ENCODE data around the gene ANKRD36. TPM values are rescaled to one million over a fixed set of nuclear protein-coding genes. Genes with fewer than 3 reads are reported as not detected.
"Not testable (repeated sequence)": the region's sequence is repeated elsewhere in the genome, so short reads cannot be mapped to it uniquely, and the experiment has no call there.

ANKRD36 gene
- total and polyA plus RNA-seq, 2 of the 13 experiments (the other 11 are each of a cell fraction or from before 2014, with no cell fraction given), result 6.4 to 27.3 TPM

DNA sequence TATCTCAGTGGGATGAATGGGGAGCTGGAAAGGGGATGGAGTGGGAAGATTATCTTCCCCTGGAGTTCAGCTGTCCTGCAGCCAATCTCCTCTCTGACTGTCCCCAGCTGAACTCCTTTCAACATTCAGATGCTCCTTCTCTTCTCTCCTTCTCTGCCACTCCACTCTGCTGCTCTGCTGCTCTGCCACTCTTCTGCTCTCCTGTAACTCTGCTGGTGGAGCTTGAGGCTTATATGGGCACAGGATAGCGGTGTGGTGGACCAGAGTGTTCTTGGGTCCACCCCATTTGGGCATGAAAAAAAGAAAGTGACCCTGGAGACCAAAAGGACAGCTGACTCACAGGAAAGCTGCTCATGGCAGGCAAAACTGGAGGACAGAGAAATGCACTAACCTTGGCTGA, 44.9 kb upstream of the ANKRD36 start (continued):
- no peak for TF ChIP-seq YY1 (IDR thresholded peaks at IDR 0.05; ENCODE audit: insufficient read depth, insufficient replicate concordance, low read depth, low read length)

DNA sequence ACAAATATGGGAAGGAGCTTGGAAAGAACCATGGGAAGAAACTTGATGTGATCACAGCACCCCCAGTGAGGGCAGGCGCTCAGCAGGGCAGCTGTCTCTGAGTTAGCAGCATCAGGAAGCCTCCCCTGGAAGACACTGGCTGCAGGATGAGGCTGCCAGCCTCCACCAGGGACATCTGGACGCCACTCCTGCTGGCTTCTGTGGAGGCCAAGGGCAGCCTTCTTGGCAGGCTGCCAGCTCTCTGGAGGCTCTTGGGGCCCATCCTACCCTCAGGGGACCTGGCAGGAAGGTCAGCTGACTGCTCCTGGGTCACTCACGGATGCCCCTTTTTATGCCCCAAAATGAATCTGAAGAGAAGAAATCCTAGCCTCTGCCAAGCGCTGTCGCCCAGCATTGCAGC, 44.2 kb upstream of the ANKRD36 start:
- DNase-seq (ENCODE audit: low spot score); H4K20me1 ChIP-seq (ENCODE audit: insufficient read depth, low read length); intact Hi-C loops (cut with micrococcal nuclease; ENCODE audit: unreplicated experiment); H3K9ac ChIP-seq (ENCODE audit: insufficient read depth, low read depth, low read length); FAIRE-seq; H3K36me3 ChIP-seq (replicated peaks in 1 of 2; ENCODE audit: control insufficient read depth in 1 of 2, insufficient read depth in 2 of 2, low read length in 2 of 2); H3K79me2 ChIP-seq (ENCODE audit: insufficient read depth, low read length); H2AFZ ChIP-seq (ENCODE audit: low read length); CTCF ChIA-PET (ENCODE audit: low intra/inter-chr PET ratio, low total read pairs); BruUV-seq (replicated peaks); H3K9me3 ChIP-seq (ENCODE audit: low read length); H3K27ac ChIP-seq (ENCODE audit: extremely low read length, insufficient read depth, low read length); ATAC-seq; in situ Hi-C loops (cut with HindIII; ENCODE audit: extremely low pct_ligation_motif_present, low pct_unique_long_range_greater_than_20kb); H3K4me1 ChIP-seq (ENCODE audit: insufficient read depth, low read length); H3K4me3 ChIP-seq (replicated peaks in 1 of 3; ENCODE audit: insufficient read depth in 1 of 3, low read depth in 2 of 3, low read length in 3 of 3); H3K4me2 ChIP-seq (ENCODE audit: low read depth, low read length); POLR2A ChIA-PET; TF ChIP-seq LCORL (CRISPR knock-in tag; IDR thresholded peaks at IDR 0.05): not testable (repeated sequence)
- TF ChIP-seq LCORL (IDR thresholded peaks at IDR 0.05), result 0 out of 2 replicates have a peak, but pooled peaks have one; percentile 36
- 25% methylated on average over 4 of the region's 5 CpGs for WGBS (ENCODE audit: low lambda C conversion rate)
- H3K27me3 ChIP-seq (ENCODE audit: control insufficient read depth in 1 of 2, insufficient read depth in 2 of 2, low read length in 2 of 2), result peaks cover 0 to 13% of the 10 kb centered on the region in 2 experiments; a peak in 2 of 5 replicates

DNA sequence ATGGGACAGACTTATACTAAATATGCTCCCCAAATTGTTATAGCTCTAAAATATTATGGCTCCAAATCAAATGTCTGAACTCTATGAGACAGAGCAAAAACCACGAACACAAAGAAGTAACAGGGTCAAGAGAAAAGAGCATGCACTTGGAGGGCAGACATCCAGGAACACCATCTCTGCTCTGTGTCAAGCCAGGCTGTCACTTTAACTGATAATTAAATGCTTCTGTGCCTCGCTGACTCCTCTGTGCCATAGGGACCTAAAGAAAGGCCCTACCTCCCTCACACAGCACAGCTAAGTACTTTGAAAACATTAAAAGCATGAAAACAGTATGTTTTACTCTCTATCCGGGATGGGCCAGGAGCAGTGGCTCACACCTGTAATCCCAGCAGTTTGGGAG, 42.0 kb upstream of the ANKRD36 start:
- H3K4me2 ChIP-seq (ENCODE audit: low read depth, low read length); in situ Hi-C loops (cut with HindIII; ENCODE audit: extremely low pct_ligation_motif_present, low pct_unique_long_range_greater_than_20kb); BruUV-seq (replicated peaks); ATAC-seq; H3K4me3 ChIP-seq (replicated peaks in 1 of 3; ENCODE audit: insufficient read depth in 1 of 3, low read depth in 2 of 3, low read length in 3 of 3); H2AFZ ChIP-seq (ENCODE audit: low read length); H3K36me3 ChIP-seq (replicated peaks in 1 of 2; ENCODE audit: control insufficient read depth in 1 of 2, insufficient read depth in 2 of 2, low read length in 2 of 2); POLR2A ChIA-PET; DNase-seq (ENCODE audit: low spot score); intact Hi-C loops (cut with micrococcal nuclease; ENCODE audit: unreplicated experiment); H3K27ac ChIP-seq (ENCODE audit: extremely low read length, insufficient read depth, low read length); H3K9me3 ChIP-seq (ENCODE audit: low read length); H4K20me1 ChIP-seq (ENCODE audit: insufficient read depth, low read length); CTCF ChIA-PET (ENCODE audit: low intra/inter-chr PET ratio, low total read pairs); FAIRE-seq; H3K9ac ChIP-seq (ENCODE audit: insufficient read depth, low read depth, low read length); H3K79me2 ChIP-seq (ENCODE audit: insufficient read depth, low read length); H3K4me1 ChIP-seq (ENCODE audit: insufficient read depth, low read length): not testable (repeated sequence)
- peaks cover 0 to 13% of the 10 kb centered on the region in 2 experiments; a peak in 2 of 5 replicates for H3K27me3 ChIP-seq (ENCODE audit: control insufficient read depth in 1 of 2, insufficient read depth in 2 of 2, low read length in 2 of 2)
- under 1% methylated on average over 2 of the region's 3 CpGs for WGBS (ENCODE audit: low lambda C conversion rate)

DNA sequence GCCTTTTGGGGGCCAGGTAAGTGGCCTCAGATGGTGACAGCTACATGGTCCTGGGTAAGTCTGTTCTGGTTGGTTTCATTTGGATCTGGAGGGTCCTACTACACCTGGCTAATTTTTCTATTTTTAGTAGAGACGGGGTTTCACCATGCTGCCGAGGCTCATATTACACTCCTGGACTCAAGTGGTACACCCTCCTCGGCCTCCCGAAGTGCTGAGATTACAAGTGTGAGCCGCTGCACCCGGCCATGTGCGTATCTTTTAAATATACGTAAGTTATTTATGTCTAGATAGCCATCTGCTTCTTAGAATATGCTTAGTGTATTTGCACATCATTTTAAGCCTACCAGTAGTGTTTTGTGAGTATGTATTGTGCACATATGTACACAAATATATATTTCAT, 35.7 kb upstream of the ANKRD36 start:
- DNase-seq (ENCODE audit: low spot score); H3K9me3 ChIP-seq (ENCODE audit: low read length); BruUV-seq (replicated peaks); H2AFZ ChIP-seq (ENCODE audit: low read length); H3K4me3 ChIP-seq (replicated peaks in 1 of 3; ENCODE audit: insufficient read depth in 1 of 3, low read depth in 2 of 3, low read length in 3 of 3); intact Hi-C loops (cut with micrococcal nuclease; ENCODE audit: unreplicated experiment); ATAC-seq; H3K27ac ChIP-seq (ENCODE audit: extremely low read length, insufficient read depth, low read length); H4K20me1 ChIP-seq (ENCODE audit: insufficient read depth, low read length); H3K9ac ChIP-seq (ENCODE audit: insufficient read depth, low read depth, low read length); CTCF ChIA-PET (ENCODE audit: low intra/inter-chr PET ratio, low total read pairs); H3K36me3 ChIP-seq (replicated peaks in 1 of 2; ENCODE audit: control insufficient read depth in 1 of 2, insufficient read depth in 2 of 2, low read length in 2 of 2); in situ Hi-C loops (cut with HindIII; ENCODE audit: extremely low pct_ligation_motif_present, low pct_unique_long_range_greater_than_20kb); POLR2A ChIA-PET; H3K4me1 ChIP-seq (ENCODE audit: insufficient read depth, low read length); H3K27me3 ChIP-seq (ENCODE audit: control insufficient read depth in 1 of 2, insufficient read depth in 2 of 2, low read length in 2 of 2); H3K4me2 ChIP-seq (ENCODE audit: low read depth, low read length); H3K79me2 ChIP-seq (ENCODE audit: insufficient read depth, low read length); FAIRE-seq: not testable (repeated sequence)
- 28% methylated on average over 8 of the region's 8 CpGs for WGBS (ENCODE audit: low lambda C conversion rate)

DNA sequence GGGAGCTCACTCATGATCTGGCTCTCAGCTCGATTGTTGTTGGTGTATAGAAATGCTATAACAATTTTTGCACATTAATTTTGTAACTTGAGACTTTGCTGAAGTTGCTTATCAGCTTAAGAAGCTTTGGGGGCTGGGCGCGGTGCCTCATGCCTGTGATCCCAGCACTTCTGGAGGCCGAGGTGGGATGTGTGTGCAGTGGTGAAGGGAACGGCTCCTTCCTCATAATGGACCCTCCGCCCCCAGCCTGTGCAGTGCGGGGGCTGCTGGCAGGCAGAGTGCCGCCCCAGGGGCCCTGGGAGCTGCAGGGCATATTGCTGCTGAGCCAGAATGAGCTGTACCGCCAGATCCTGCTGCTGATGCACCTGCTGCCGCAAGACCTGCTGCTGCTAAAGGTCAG, 32.1 kb upstream of the ANKRD36 start:
- H3K9ac ChIP-seq (ENCODE audit: insufficient read depth, low read depth, low read length); H3K9me3 ChIP-seq (ENCODE audit: low read length); POLR2A ChIA-PET; ATAC-seq; H3K4me3 ChIP-seq (replicated peaks in 1 of 3; ENCODE audit: insufficient read depth in 1 of 3, low read depth in 2 of 3, low read length in 3 of 3); FAIRE-seq; H2AFZ ChIP-seq (ENCODE audit: low read length); in situ Hi-C loops (cut with HindIII; ENCODE audit: extremely low pct_ligation_motif_present, low pct_unique_long_range_greater_than_20kb); H3K27me3 ChIP-seq (ENCODE audit: control insufficient read depth in 1 of 2, insufficient read depth in 2 of 2, low read length in 2 of 2); H4K20me1 ChIP-seq (ENCODE audit: insufficient read depth, low read length); H3K4me2 ChIP-seq (ENCODE audit: low read depth, low read length); H3K79me2 ChIP-seq (ENCODE audit: insufficient read depth, low read length); DNase-seq (ENCODE audit: low spot score); H3K27ac ChIP-seq (ENCODE audit: extremely low read length, insufficient read depth, low read length); BruUV-seq (replicated peaks); H3K36me3 ChIP-seq (replicated peaks in 1 of 2; ENCODE audit: control insufficient read depth in 1 of 2, insufficient read depth in 2 of 2, low read length in 2 of 2); intact Hi-C loops (cut with micrococcal nuclease; ENCODE audit: unreplicated experiment); CTCF ChIA-PET (ENCODE audit: low intra/inter-chr PET ratio, low total read pairs); H3K4me1 ChIP-seq (ENCODE audit: insufficient read depth, low read length): not testable (repeated sequence)
- WGBS (ENCODE audit: low lambda C conversion rate), result 50% methylated on average over 7 of the region's 10 CpGs

All from HepG2 (cell line).